ENCODE data around the gene RTP5. TPM values are rescaled to one million over a fixed set of nuclear protein-coding genes. Genes with fewer than 3 reads are reported as not detected.

RTP5 gene
- total RNA-seq, 1 donor from 2014 or later = not detected

DNA sequence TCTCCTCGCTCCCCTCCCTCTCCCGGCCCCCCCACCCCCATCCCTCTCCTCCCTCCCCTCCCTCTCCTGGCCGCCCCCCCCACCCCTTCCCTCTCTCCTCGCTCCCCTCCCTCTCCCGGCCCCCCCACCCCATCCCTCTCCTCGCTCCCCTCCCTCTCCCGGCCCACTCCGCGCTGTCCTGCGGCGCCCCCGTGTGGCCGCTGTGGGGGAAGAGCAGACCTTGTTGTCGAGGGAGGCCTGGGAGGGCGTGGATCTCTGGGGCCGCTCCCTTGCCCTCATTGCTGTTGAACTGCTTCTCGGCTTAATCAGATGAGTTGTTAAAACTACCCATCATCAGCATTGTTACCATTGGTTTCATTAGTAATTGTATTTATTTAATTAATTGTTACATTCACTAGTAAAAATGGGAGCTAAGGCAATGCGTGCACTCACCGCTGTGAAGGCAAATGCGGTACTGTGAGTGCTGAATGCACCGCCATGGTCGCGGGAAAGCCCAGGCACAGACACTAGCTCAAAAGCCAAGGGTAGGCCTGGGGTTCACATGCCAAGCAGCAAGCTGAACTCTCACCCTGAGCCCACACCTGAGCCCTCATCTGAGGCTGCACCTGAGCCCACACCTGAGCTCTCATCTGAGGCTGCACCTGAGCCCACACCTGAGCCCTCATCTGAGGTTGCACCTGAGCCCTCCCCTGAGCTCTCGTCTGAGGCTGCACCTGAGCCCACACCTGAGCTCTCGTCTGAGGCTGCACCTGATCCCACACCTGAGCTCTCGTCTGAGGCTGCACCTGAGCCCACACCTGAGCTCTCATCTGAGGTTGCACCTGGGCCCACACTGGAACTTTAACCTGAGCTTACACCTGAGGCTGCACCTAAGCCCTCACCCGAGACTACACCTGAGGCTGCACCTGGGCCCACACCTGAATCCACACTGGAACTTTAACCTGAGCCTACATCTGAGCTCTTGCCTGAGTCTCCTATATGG is 8.8 kb downstream of the RTP5 start:
- Mint-ChIP-seq H3K27ac (ENCODE audit: unreplicated experiment) (no peak overlapping the region), H3K4me1 (ENCODE audit: low read depth, unreplicated experiment) (peaks cover 6% of the 10 kb centered on the region), H3K36me3 (ENCODE audit: low read depth, unreplicated experiment) (peaks cover 2% of the 10 kb centered on the region), H3K27me3 (ENCODE audit: low read depth, unreplicated experiment) (peaks cover 8% of the 10 kb centered on the region), H3K9me3 (ENCODE audit: unreplicated experiment) (peaks cover 1% of the 10 kb centered on the region), H3K4me3 (ENCODE audit: unreplicated experiment) (no peak overlapping the region)
- Histone ChIP-seq H3K9me3 (ENCODE audit: insufficient read depth, low read depth, low read length) (no peaks in the 10 kb centered on the region), H3K79me2 (ENCODE audit: insufficient read depth, low read length) (no peaks in the 10 kb centered on the region), H3K27ac (ENCODE audit: low read depth, low read length) (no peak overlapping the region), H4K20me1 (ENCODE audit: insufficient read depth, low read length) (no peaks in the 10 kb centered on the region), H3K9ac (ENCODE audit: low read length) (no peak overlapping the region), H3K4me2 (ENCODE audit: low read length) (no peak overlapping the region), H3K36me3 (ENCODE audit: insufficient read depth, low read length) (no peaks in the 10 kb centered on the region), H3K4me3 (ENCODE audit: insufficient read depth, low read depth, low read length) (no peak overlapping the region), H3K27me3 (ENCODE audit: insufficient read depth, low read length) (no peaks in the 10 kb centered on the region), H2AFZ (ENCODE audit: low read depth, low read length) (no peak overlapping the region), H3K4me1 (ENCODE audit: insufficient read depth, low read length) (peaks cover 12% of the 10 kb centered on the region)
- no peak for DNase-seq (ENCODE audit: low read depth)
- FAIRE-seq = no peak
- TF ChIP-seq CTCF (IDR thresholded peaks at IDR 0.05; ENCODE audit: insufficient read depth, low read depth, low read length) = peak; percentile 34
- TF ChIP-seq EZH2 (IDR thresholded peaks at IDR 0.05; ENCODE audit: insufficient read depth, low read length) = no peak

DNA sequence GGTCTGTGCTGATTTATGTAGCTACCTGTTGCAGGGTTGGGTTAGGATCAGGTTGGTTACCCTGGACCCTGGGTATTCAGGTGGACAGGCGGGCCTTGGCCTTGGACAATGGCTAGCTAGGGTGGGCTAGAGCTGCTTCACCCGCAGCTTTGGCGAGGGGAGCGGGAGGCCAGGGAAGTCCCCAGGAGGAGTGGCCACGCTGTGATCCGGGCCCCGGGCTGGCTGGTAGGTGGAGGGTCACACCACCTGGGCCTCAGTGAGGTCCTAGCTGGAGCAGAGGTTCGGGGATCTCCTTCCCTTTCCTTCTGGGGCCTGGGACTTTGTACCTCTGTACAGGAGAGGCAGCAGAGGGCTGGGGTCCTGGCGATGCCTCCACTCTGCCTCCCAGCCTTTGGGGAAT is 9.8 kb downstream of the RTP5 start:
- no peak for DNase-seq (ENCODE audit: low read depth)
- Histone ChIP-seq H3K4me2 (ENCODE audit: low read length) (no peak overlapping the region), H3K9me3 (ENCODE audit: insufficient read depth, low read depth, low read length) (no peaks in the 10 kb centered on the region), H3K9ac (ENCODE audit: low read length) (no peak overlapping the region), H3K4me1 (ENCODE audit: insufficient read depth, low read length) (peaks cover 12% of the 10 kb centered on the region), H3K36me3 (ENCODE audit: insufficient read depth, low read length) (no peaks in the 10 kb centered on the region), H3K79me2 (ENCODE audit: insufficient read depth, low read length) (no peaks in the 10 kb centered on the region), H4K20me1 (ENCODE audit: insufficient read depth, low read length) (no peaks in the 10 kb centered on the region), H3K27me3 (ENCODE audit: insufficient read depth, low read length) (no peaks in the 10 kb centered on the region), H2AFZ (ENCODE audit: low read depth, low read length) (no peak overlapping the region), H3K27ac (ENCODE audit: low read depth, low read length) (no peak overlapping the region), H3K4me3 (ENCODE audit: insufficient read depth, low read depth, low read length) (no peak overlapping the region)
- Mint-ChIP-seq H3K4me1 (ENCODE audit: low read depth, unreplicated experiment) (peaks cover 6% of the 10 kb centered on the region), H3K9me3 (ENCODE audit: unreplicated experiment) (peaks cover 1% of the 10 kb centered on the region), H3K27me3 (ENCODE audit: low read depth, unreplicated experiment) (peaks cover 8% of the 10 kb centered on the region), H3K27ac (ENCODE audit: unreplicated experiment) (no peak overlapping the region), H3K4me3 (ENCODE audit: unreplicated experiment) (no peak overlapping the region), H3K36me3 (ENCODE audit: low read depth, unreplicated experiment) (peaks cover 2% of the 10 kb centered on the region)
- no peak for FAIRE-seq
- TF ChIP-seq EZH2 (IDR thresholded peaks at IDR 0.05; ENCODE audit: insufficient read depth, low read length) (no peak), CTCF (IDR thresholded peaks at IDR 0.05; ENCODE audit: insufficient read depth, low read depth, low read length) (no peak)
